WTC11 (cell line): Measurements from ENCODE around the gene CHRM4.

ENCODE experiments used
- ATF2 ChIP-seq: sonication (generic); formaldehyde crosslinking; IDR thresholded peaks from 2 replicates; pipeline ENCODE4 v1.8.1; 2022; ENCODE audit warnings: low read depth, missing genetic modification reagents, borderline replicate concordance
- CTCF ChIP-seq: fragments of 200-600 bp; IDR thresholded peaks from 2 replicates; pipeline ENCODE4 v1.8.0; 2022; ENCODE audit warnings: antibody characterized with exemption
- JUN ChIP-seq: sonication (generic); formaldehyde crosslinking; IDR thresholded peaks from 2 replicates; pipeline ENCODE4 v1.8.0; 2023; ENCODE audit warnings: mild to moderate bottlenecking, missing genetic modification reagents
- NFYB ChIP-seq: sonication (generic); formaldehyde crosslinking; conservative IDR thresholded peaks from 2 replicates; pipeline ENCODE4 v1.8.0; 2022; ENCODE audit warnings: low read depth, missing genetic modification reagents
- TEAD4 ChIP-seq: sonication (generic); formaldehyde crosslinking; IDR thresholded peaks from 2 replicates; pipeline ENCODE4 v1.8.0; 2022; ENCODE audit warnings: mild to moderate bottlenecking, missing genetic modification reagents
- TF ChIP-seq, protein P1 (sequence below): sonication (generic); formaldehyde crosslinking; conservative IDR thresholded peaks from 2 replicates; pipeline ENCODE4 v1.8.1; 2023; ENCODE audit warnings: mild to moderate bottlenecking, low read depth, missing genetic modification reagents, moderate library complexity

DNA sequence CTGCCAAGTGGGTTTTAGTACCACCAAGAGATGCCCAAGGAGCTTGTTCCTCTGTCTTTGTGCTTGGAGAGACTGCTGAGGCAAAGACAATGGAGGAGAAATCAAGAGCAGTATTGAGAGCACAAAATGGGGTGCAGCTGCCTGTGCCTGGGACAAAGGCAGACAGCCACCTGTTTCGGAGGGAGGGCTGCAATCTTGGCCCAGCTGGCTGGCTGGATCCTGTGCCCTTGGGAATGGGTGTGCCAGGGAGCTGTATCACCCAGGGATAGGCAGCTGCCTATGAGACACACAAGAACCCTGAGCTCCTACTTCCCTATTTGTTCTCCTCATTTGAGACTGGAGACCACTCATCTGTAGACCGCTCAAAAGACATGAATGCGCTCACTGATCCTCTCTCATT lies 23.3 kb upstream of the CHRM4 start:
- TF ChIP-seq CTCF: no peak
- no peak for TF ChIP-seq NFYB
- TF ChIP-seq TEAD4: no peak
- no peak for TF ChIP-seq ATF2
- no peak for TF ChIP-seq JUN (CRISPR knock-in tag)
- TF ChIP-seq, protein P1, sequence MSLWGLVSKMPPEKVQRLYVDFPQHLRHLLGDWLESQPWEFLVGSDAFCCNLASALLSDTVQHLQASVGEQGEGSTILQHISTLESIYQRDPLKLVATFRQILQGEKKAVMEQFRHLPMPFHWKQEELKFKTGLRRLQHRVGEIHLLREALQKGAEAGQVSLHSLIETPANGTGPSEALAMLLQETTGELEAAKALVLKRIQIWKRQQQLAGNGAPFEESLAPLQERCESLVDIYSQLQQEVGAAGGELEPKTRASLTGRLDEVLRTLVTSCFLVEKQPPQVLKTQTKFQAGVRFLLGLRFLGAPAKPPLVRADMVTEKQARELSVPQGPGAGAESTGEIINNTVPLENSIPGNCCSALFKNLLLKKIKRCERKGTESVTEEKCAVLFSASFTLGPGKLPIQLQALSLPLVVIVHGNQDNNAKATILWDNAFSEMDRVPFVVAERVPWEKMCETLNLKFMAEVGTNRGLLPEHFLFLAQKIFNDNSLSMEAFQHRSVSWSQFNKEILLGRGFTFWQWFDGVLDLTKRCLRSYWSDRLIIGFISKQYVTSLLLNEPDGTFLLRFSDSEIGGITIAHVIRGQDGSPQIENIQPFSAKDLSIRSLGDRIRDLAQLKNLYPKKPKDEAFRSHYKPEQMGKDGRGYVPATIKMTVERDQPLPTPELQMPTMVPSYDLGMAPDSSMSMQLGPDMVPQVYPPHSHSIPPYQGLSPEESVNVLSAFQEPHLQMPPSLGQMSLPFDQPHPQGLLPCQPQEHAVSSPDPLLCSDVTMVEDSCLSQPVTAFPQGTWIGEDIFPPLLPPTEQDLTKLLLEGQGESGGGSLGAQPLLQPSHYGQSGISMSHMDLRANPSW (CRISPR knock-in tag): no peak
